Activated CD4-positive, alpha-beta T cell treated with anti-CD3 and anti-CD28 coated beads, Interleukin-2, amount 10 ng/mL, durations not matched to agents 7 days and 5 days (primary cell): ENCODE results near the gene HMX3. TPM values are rescaled to one million over a fixed set of nuclear protein-coding genes. Genes with fewer than 3 reads are reported as not detected.
"Not testable (repeated sequence)": the region's sequence is repeated elsewhere in the genome, so short reads cannot be mapped to it uniquely, and the experiment has no call there.

Experiments
- CTCF ChIA-PET: fragments of 350-600 bp; sonication (Branson Sonifier 250); formaldehyde crosslinking; loops from one replicate; lab custom pipeline; 2021; ENCODE audit warnings: antibody characterized with exemption; lab: Charles Lee
- POLR2A ChIA-PET: fragments of 350-600 bp; sonication (Branson Sonifier 250); formaldehyde crosslinking; loops from one replicate; lab custom pipeline; 2021; ENCODE audit warnings: antibody characterized with exemption; lab: Charles Lee
- DNase-seq: peaks from one replicate; pipeline ENCODE4 v3.0.0-alpha.2; 2020
- H3K27ac Mint-ChIP-seq: one replicate; pipeline ENCODE4 v1.8.0; 2021; ENCODE audit warnings: mild to moderate bottlenecking, moderate library complexity, mixed read lengths
- H3K27me3 Mint-ChIP-seq: one replicate; pipeline ENCODE4 v1.8.0; 2021; ENCODE audit warnings: mixed read lengths
- H3K36me3 Mint-ChIP-seq: one replicate; pipeline ENCODE4 v1.8.0; 2021; ENCODE audit warnings: low read depth, mixed read lengths
- H3K4me1 Mint-ChIP-seq: one replicate; pipeline ENCODE4 v1.8.0; 2021; ENCODE audit warnings: mixed read lengths
- H3K4me3 Mint-ChIP-seq: one replicate; pipeline ENCODE4 v1.8.0; 2021; ENCODE audit warnings: mild to moderate bottlenecking, moderate library complexity, mixed read lengths
- H3K9me3 Mint-ChIP-seq: one replicate; pipeline ENCODE4 v1.8.0; 2021; ENCODE audit warnings: mixed read lengths
- total RNA-seq, 2 experiments: library from RNA; stranded (reverse); gene quantifications; one replicate each; pipeline ENCODE4 v1.2.3, GENCODE V29; 2021

The HMX3 gene
- total RNA-seq, 2 experiments from 2014 or later: not detected

GRCh38 chr10:123175389-123176387, 39.9 kb downstream of the HMX3 start:
- Mint-ChIP-seq H3K9me3 (peaks cover 3% of the 10 kb centered on the region), H3K4me1 (no peaks in the 10 kb centered on the region), H3K4me3 (no peak overlapping the region), H3K27me3 (no peaks in the 10 kb centered on the region), H3K36me3 (peaks cover 74% of the 10 kb centered on the region), H3K27ac (no peak overlapping the region)
- ChIA-PET CTCF (interaction anchor here (1.1 to 1.4 kb wide), 2 partner anchors 22 to 23 kb away, joined by 3 read pairs; partner anchors contain the start of gene BUB3), POLR2A (no interaction called here)
- no peak for DNase-seq

GRCh38 chr10:123178390-123178789, 42.6 kb downstream of the HMX3 start:
- H3K27me3 Mint-ChIP-seq, POLR2A ChIA-PET, H3K27ac Mint-ChIP-seq, H3K4me1 Mint-ChIP-seq, CTCF ChIA-PET, DNase-seq, H3K4me3 Mint-ChIP-seq, H3K9me3 Mint-ChIP-seq: not testable (repeated sequence)
- peaks cover 56% of the 10 kb centered on the region for H3K36me3 Mint-ChIP-seq

GRCh38 chr10:123180101-123181090, 44.6 kb downstream of the HMX3 start:
- H3K9me3 Mint-ChIP-seq: peaks cover 17% of the 10 kb centered on the region
- CTCF ChIA-PET: no interaction called here
- H3K4me1 Mint-ChIP-seq: no peaks in the 10 kb centered on the region

GRCh38 chr10:123183724-123184123, 48.0 kb downstream of the HMX3 start:
- DNase-seq: no peak
- Mint-ChIP-seq H3K4me1 (no peaks in the 10 kb centered on the region), H3K4me3 (no peak overlapping the region), H3K27me3 (no peaks in the 10 kb centered on the region), H3K9me3 (peaks cover 18% of the 10 kb centered on the region), H3K27ac (no peak overlapping the region), H3K36me3 (peaks cover 49% of the 10 kb centered on the region)
- ChIA-PET CTCF (no interaction called here), POLR2A (no interaction called here)

More at GRCh38 chr10:123180101-123181090, 44.6 kb downstream of the HMX3 start:
- no peak overlapping the region for H3K4me3 Mint-ChIP-seq
- POLR2A ChIA-PET: no interaction called here
- DNase-seq: no peak
- peaks cover 59% of the 10 kb centered on the region for H3K36me3 Mint-ChIP-seq
- no peaks in the 10 kb centered on the region for H3K27me3 Mint-ChIP-seq
- H3K27ac Mint-ChIP-seq: no peak overlapping the region

- Mint-ChIP-seq H3K36me3 (peaks cover 43% of the 10 kb centered on the region), H3K9me3 (peaks cover 18% of the 10 kb centered on the region), H3K27ac (no peak overlapping the region), H3K4me1 (no peaks in the 10 kb centered on the region), H3K4me3 (no peak overlapping the region), H3K27me3 (no peaks in the 10 kb centered on the region)
- no peak for DNase-seq
- ChIA-PET CTCF (no interaction called here), POLR2A (no interaction called here)
Observed at GRCh38 chr10:123187781-123188180, 52.0 kb downstream of the HMX3 start.

Other genes starting within 250 kb of the HMX3 start
- not detected for gene FAM24A, start 225.4 kb upstream of the HMX3 start, total RNA-seq
- gene C10orf88, start 181.7 kb upstream of the HMX3 start, total RNA-seq: 10 to 100 TPM; 12.7 to 16.0 TPM
- 1 to 10 TPM; 2.6 to 3.7 TPM for gene PSTK, start 155.6 kb upstream of the HMX3 start, total RNA-seq
- gene IKZF5, start 127.2 kb upstream of the HMX3 start, total RNA-seq: 10 to 100 TPM; 14.3 to 14.6 TPM
- gene ACADSB, start 127.0 kb upstream of the HMX3 start, total RNA-seq: 10 to 100 TPM; 21.4 to 25.1 TPM
- not detected for gene HMX2, start 12.2 kb downstream of the HMX3 start, total RNA-seq
- gene BUB3, start 18.4 kb downstream of the HMX3 start, total RNA-seq: 100 to 1,000 TPM; 224 to 255 TPM